ENCODE results near the gene XPR1.
"Not testable (repeated sequence)": the region's sequence is repeated elsewhere in the genome, so short reads cannot be mapped to it uniquely, and the experiment has no call there.

The XPR1 gene

DNA sequence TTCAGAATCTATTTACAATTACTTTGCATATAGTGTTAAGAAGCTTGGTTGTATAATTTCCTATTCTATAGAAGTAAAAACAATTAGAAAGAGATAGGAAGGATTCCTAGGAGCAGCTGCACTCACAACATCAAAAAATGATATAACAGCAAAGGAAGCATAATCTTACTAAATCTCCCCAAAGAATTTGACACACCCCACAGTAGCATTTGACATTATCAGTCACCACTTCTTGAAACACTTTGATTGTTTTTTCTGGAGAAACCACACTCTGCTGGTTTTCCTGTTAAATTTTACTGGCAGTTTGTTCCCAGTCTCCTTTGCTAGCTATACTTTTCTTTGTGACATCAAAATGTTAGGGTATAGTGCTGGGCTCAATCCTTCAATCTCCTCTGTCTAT is 180.1 kb downstream of the XPR1 start:
- POLR2A ChIA-PET = no interaction called here
- CTCF ChIA-PET = interaction anchor here (1.0 kb wide), 1 partner anchor 52 kb away, joined by 4 read pairs; no protein-coding TSS in a partner anchor

DNA sequence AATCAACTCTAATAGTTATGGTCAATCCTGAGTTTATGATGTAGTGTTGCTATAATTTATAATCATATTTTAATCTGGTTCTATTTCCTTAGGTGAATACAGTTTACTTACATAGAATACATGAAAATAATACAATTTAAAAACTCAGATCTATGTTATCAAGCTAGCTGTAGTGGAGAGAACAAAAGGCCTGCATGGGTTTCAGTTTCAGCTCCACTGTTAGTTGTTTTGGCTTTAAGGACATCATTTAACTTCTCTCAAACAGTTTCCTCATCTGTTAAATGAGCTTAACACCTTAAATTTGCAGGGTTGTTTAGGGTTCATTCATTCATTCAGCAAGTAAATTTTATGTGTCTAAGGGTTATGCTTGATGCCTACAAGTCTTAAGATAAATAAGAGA is 182.4 kb downstream of the XPR1 start:
- DNase-seq (ENCODE audit: extremely low spot score) = no peak
- POLR2A ChIA-PET = interaction anchor here (0.6 kb wide), 1 partner anchor 318 kb away, joined by 3 read pairs; no protein-coding TSS in a partner anchor

More for the DNA sequence above, 180.1 kb downstream of the XPR1 start:
- TF ChIP-seq, protein P1, sequence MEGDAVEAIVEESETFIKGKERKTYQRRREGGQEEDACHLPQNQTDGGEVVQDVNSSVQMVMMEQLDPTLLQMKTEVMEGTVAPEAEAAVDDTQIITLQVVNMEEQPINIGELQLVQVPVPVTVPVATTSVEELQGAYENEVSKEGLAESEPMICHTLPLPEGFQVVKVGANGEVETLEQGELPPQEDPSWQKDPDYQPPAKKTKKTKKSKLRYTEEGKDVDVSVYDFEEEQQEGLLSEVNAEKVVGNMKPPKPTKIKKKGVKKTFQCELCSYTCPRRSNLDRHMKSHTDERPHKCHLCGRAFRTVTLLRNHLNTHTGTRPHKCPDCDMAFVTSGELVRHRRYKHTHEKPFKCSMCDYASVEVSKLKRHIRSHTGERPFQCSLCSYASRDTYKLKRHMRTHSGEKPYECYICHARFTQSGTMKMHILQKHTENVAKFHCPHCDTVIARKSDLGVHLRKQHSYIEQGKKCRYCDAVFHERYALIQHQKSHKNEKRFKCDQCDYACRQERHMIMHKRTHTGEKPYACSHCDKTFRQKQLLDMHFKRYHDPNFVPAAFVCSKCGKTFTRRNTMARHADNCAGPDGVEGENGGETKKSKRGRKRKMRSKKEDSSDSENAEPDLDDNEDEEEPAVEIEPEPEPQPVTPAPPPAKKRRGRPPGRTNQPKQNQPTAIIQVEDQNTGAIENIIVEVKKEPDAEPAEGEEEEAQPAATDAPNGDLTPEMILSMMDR (IDR thresholded peaks at IDR 0.05; ENCODE audit: control extremely low read depth, extremely low read depth, low read depth, missing control alignments) = no peak
- no peak for DNase-seq (ENCODE audit: extremely low spot score)

DNA sequence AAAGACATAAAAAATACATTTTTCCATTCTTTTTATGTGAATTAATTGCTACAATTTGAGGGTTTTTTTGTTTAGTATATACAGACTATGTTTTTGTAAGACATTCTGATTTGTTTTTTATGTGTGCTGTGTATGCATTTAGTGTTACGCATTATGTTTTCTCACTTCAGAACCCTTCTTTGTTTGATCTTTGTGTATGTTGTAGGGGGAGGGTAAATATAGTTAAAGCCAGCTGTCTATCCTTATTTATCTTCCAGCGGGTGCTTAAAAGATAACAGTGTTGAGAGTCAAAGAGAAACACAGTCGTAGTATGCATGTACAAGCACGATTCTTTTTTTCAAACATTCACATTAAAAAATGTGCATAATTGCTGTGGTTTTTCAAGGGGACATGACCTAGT is 183.4 kb downstream of the XPR1 start:
- ChIA-PET POLR2A (no interaction called here), CTCF (interaction anchor here (1.5 kb wide), 1 partner anchor 28 kb away, joined by 4 read pairs; no protein-coding TSS in a partner anchor)
- DNase-seq (ENCODE audit: extremely low spot score) = no peak
- TF ChIP-seq, protein P1 (IDR thresholded peaks at IDR 0.05; ENCODE audit: control extremely low read depth, extremely low read depth, low read depth, missing control alignments) = no peak

More for the DNA sequence above, 182.4 kb downstream of the XPR1 start:
- TF ChIP-seq, protein P1 (IDR thresholded peaks at IDR 0.05; ENCODE audit: control extremely low read depth, extremely low read depth, low read depth, missing control alignments) = no peak
- CTCF ChIA-PET = no interaction called here

DNA sequence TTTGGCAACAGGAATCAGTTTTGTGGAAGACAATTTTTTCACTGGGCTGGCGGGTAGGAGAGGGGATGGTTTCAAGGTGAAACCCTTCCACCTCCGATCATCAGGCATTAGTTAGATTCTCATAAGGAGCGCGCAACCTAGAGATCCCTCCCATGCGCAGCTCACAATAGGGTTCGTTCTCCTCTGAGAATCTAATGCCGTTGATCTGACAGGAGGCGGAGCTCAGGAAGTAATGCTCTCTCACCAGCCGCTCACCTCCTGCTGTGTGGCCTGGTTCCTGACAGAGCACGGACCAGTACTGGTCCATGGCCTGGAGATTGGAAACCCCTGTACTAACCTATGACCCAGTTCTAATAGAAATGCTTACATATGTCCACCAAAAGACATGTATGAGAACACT is 184.3 kb downstream of the XPR1 start:
- TF ChIP-seq, protein P1 (IDR thresholded peaks at IDR 0.05; ENCODE audit: control extremely low read depth, extremely low read depth, low read depth, missing control alignments) = no peak
- CTCF ChIA-PET = interaction anchor here (0.7 to 1.5 kb wide), 2 partner anchors 10 to 27 kb away, joined by 3 to 4 read pairs; no protein-coding TSS in a partner anchor
- DNase-seq (ENCODE audit: extremely low spot score) = no peak
- POLR2A ChIA-PET = no interaction called here

DNA sequence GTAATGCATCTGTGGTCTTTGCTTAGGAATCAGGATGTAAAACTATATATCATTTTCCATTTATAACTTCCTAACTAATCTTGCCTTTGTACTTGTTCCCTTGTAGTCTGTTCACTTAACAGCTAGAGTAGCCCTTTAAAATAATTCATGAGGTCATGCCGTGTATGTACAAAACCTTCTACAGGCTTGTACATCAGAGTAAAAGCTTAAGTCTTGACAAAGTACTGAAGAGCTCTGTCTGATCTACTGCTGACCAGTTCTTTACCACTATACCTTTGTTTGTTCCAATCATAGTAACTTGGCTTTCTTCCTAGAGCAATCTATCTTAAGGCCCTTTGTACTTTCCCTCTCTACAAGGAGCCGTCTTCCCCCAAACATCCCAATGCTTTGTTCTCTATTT is 190.1 kb downstream of the XPR1 start:
- TF ChIP-seq, protein P1 (IDR thresholded peaks at IDR 0.05; ENCODE audit: control extremely low read depth, extremely low read depth, low read depth, missing control alignments) = no peak

DNA sequence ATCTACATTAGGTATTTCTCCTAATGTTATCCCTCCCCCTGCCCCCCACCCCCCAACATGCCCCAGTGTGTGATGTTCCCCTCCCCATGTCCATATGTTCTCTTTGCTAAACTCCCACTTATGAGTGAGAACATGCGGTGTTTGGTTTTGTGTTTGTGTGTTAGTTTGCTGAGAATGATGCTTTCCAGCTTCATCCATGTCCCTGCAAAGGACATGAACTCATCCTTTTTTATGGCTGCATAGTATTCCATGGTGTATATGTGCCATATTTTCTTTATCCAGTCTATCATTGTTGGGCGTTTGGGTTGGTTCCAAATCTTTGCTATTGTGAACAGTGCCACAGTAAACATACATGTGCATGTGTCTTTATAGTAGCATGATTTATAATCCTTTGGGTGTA is 199.7 kb downstream of the XPR1 start:
- DNase-seq (ENCODE audit: extremely low spot score); POLR2A ChIA-PET; CTCF ChIA-PET: not testable (repeated sequence)

More for the DNA sequence above, 190.1 kb downstream of the XPR1 start:
- ChIA-PET CTCF (no interaction called here), POLR2A (no interaction called here)
- DNase-seq (ENCODE audit: extremely low spot score) = no peak

DNA sequence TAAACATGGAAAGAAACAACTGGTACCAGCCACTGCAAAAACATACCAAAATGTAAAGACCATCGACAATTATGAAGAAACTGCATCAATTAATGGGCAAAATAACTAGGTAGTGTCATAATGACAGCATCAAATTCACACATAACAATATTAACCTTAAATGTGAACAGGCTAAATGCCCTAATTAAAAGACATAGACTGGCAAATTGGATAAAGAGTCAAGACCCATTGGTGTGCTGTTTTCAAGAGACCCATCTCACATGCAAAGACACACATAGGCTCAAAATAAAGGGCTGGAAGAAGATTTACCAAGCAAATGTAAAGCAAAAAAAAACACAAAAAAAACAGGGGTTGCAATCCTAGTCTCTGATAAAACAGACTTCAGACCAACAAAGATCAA is 201.4 kb downstream of the XPR1 start:
- CTCF ChIA-PET; POLR2A ChIA-PET; DNase-seq (ENCODE audit: extremely low spot score): not testable (repeated sequence)

DNA sequence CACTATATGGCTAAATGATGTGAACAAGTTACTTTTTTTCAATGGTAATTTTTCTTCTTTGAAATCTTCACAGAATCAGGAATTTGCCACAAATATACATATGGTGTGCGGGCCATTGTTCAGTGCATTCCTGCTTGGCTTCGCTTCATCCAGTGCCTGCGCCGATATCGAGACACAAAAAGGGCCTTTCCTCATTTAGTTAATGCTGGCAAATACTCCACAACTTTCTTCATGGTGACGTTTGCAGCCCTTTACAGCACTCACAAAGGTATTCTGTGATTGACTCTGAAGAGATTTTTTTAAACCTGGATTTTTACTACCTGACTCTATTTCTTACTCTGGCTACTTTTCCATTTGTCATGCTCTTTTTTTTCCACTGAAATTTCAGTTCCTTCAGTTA is 204.6 kb downstream of the XPR1 start:
- CTCF ChIA-PET = interaction anchor here (0.8 kb wide), 1 partner anchor 241 kb away, joined by 3 read pairs; no protein-coding TSS in a partner anchor
- TF ChIP-seq, protein P1 (IDR thresholded peaks at IDR 0.05; ENCODE audit: control extremely low read depth, extremely low read depth, low read depth, missing control alignments) = no peak
- POLR2A ChIA-PET = no interaction called here
- no peak for DNase-seq (ENCODE audit: extremely low spot score)

Data from GM10248 (cell line).